ENCODE data around the gene SUN5.

SUN5 gene

GRCh38 chr20:33026779-33027759 is 22.8 kb upstream of the SUN5 start:
- DNase-seq (ENCODE audit: extremely low read depth in 1 of 2, low read depth in 1 of 2) = no peak

GRCh38 chr20:33026072-33026778 is 22.0 kb upstream of the SUN5 start:
- no peak for DNase-seq (ENCODE audit: extremely low read depth in 1 of 2, low read depth in 1 of 2)

GRCh38 chr20:33025318-33025876 is 21.2 kb upstream of the SUN5 start:
- DNase-seq (ENCODE audit: extremely low read depth in 1 of 2, low read depth in 1 of 2) = no peak

- DNase-seq (ENCODE audit: extremely low read depth in 1 of 2, low read depth in 1 of 2) = no peak
Measured at GRCh38 chr20:33024609-33025317, 20.5 kb upstream of the SUN5 start.

- no peak for DNase-seq (ENCODE audit: extremely low read depth in 1 of 2, low read depth in 1 of 2)
Measured at GRCh38 chr20:33024243-33024560, 20.0 kb upstream of the SUN5 start.

- no peak for DNase-seq (ENCODE audit: extremely low read depth in 1 of 2, low read depth in 1 of 2)
Measured at GRCh38 chr20:33023439-33024242, 19.4 kb upstream of the SUN5 start.

GRCh38 chr20:33022694-33023438 is 18.6 kb upstream of the SUN5 start:
- DNase-seq (ENCODE audit: extremely low read depth in 1 of 2, low read depth in 1 of 2) = no peak

- no peak for DNase-seq (ENCODE audit: extremely low read depth in 1 of 2, low read depth in 1 of 2)
Measured at GRCh38 chr20:33022289-33022688, 18.1 kb upstream of the SUN5 start.

GRCh38 chr20:33021879-33022278 is 17.6 kb upstream of the SUN5 start:
- no peak for DNase-seq (ENCODE audit: extremely low read depth in 1 of 2, low read depth in 1 of 2)

- DNase-seq (ENCODE audit: extremely low read depth in 1 of 2, low read depth in 1 of 2) = no peak
Measured at GRCh38 chr20:33020278-33021161, 16.3 kb upstream of the SUN5 start.

GRCh38 chr20:33019465-33020277 is 15.4 kb upstream of the SUN5 start:
- DNase-seq (ENCODE audit: extremely low read depth in 1 of 2, low read depth in 1 of 2) = no peak

- no peak for DNase-seq (ENCODE audit: extremely low read depth in 1 of 2, low read depth in 1 of 2)
Measured at GRCh38 chr20:33018169-33018931, 14.1 kb upstream of the SUN5 start.

GRCh38 chr20:33017542-33017941 is 13.3 kb upstream of the SUN5 start:
- DNase-seq (ENCODE audit: extremely low read depth in 1 of 2, low read depth in 1 of 2) = no peak

GRCh38 chr20:33016581-33017109 is 12.4 kb upstream of the SUN5 start:
- DNase-seq (ENCODE audit: extremely low read depth in 1 of 2, low read depth in 1 of 2) = no peak

GRCh38 chr20:33015700-33016580 is 11.7 kb upstream of the SUN5 start:
- DNase-seq (ENCODE audit: extremely low read depth in 1 of 2, low read depth in 1 of 2) = no peak

- no peak for DNase-seq (ENCODE audit: extremely low read depth in 1 of 2, low read depth in 1 of 2)
Measured at GRCh38 chr20:33015114-33015484, 10.9 kb upstream of the SUN5 start.

Data from stimulated activated CD8-positive, alpha-beta memory T cell treated with anti-CD3 and anti-CD28 coated beads, Interleukin-7, amount 100 ng/mL, for 48 hours (primary cell).